Endothelial cell of umbilical vein (primary cell): Measurements from ENCODE around the gene UST. TPM values are rescaled to one million over a fixed set of nuclear protein-coding genes. Genes with fewer than 3 reads are reported as not detected.

Experiments used
- BruUV-seq: library from RNA; stranded (reverse); fragments of 400-500 nt; replicated peaks from 2 replicates; lab custom pipeline; 2021; lab: Mats Ljungman, UMichigan
- CTCF ChIA-PET: fragments of 300-600, 350-600 bp; sonication (Branson Sonifier 250); formaldehyde crosslinking; loops from one replicate; lab custom pipeline; 2021; ENCODE audit warnings: antibody characterized with exemption, inconsistent platforms; lab: Charles Lee
- POLR2A ChIA-PET: fragments of 300-600, 350-600 bp; sonication (Branson Sonifier 250); formaldehyde crosslinking; loops from one replicate; lab custom pipeline; 2021; ENCODE audit warnings: antibody characterized with exemption, inconsistent platforms; lab: Charles Lee
- DNase-seq: peaks from one replicate; pipeline ENCODE4 v3.0.0-alpha.2; 2011; ENCODE audit warnings: low read depth, low spot score
- FAIRE-seq: peaks from 2 replicates; lab custom pipeline; 2011; peaks lifted over from hg19 to GRCh38; lab: Jason Lieb, UNC
- H2AFZ ChIP-seq: 2 replicates; pipeline ENCODE4 v1.6.0; 2012; ENCODE audit warnings: low read depth, low read length, control low read depth, inconsistent platforms
- H3K27ac ChIP-seq: 2 replicates; pipeline ENCODE4 v1.5.1; 2011; ENCODE audit warnings: low read depth, mild to moderate bottlenecking, control low read depth, low read length, moderate library complexity; ENCODE audit not compliant: insufficient read depth
- H3K27me3 ChIP-seq, 2 experiments: 2 replicates each; pipeline versions ENCODE4 v1.6.0 to v1.6.1; 2011; ENCODE audit warnings: low read length in 2 of 2, mixed read lengths in 1 of 2; ENCODE audit not compliant: control insufficient read depth in 2 of 2, insufficient read depth in 2 of 2
- H3K36me3 ChIP-seq, 2 experiments: 2 replicates in 1 of 2; 3 replicates in 1 of 2; pipeline ENCODE4 v1.5.1; 2011; ENCODE audit warnings: low read length in 2 of 2, mild to moderate bottlenecking in 1 of 2, moderate library complexity in 1 of 2; ENCODE audit not compliant: control insufficient read depth in 2 of 2, insufficient read depth in 2 of 2; ENCODE audit errors: extremely low read depth in 1 of 2
- H3K4me1 ChIP-seq: 3 replicates; pipeline ENCODE4 v1.5.1; 2011; ENCODE audit warnings: mild to moderate bottlenecking, low read length; ENCODE audit not compliant: control insufficient read depth, insufficient read depth; ENCODE audit errors: extremely low read depth
- H3K4me2 ChIP-seq: 2 replicates; pipeline ENCODE4 v1.6.1; 2011; ENCODE audit warnings: low read length, control low read depth, mixed read lengths; ENCODE audit not compliant: insufficient read depth
- H3K4me3 ChIP-seq, 3 experiments: fragments of 200-600 bp in 1 of 3; sonication (generic), shearing (Covaris generic) in 1 of 3; replicated peaks in 1 of 3; 2 replicates each; pipeline ENCODE4 v1.5.1; 2011 to 2016; ENCODE audit warnings: control low read depth in 3 of 3, low read length in 3 of 3, mild to moderate bottlenecking in 2 of 3, inconsistent platforms in 1 of 3, low read depth in 1 of 3, moderate library complexity in 1 of 3; ENCODE audit not compliant: insufficient read depth in 1 of 3
- H3K79me2 ChIP-seq: 2 replicates; pipeline ENCODE4 v1.6.0; 2012; ENCODE audit warnings: low read length, inconsistent platforms; ENCODE audit not compliant: control insufficient read depth, insufficient read depth
- H3K9ac ChIP-seq: replicated peaks from 2 replicates; pipeline ENCODE3; 2011; ENCODE audit warnings: low read length, control low read depth; ENCODE audit not compliant: insufficient read depth; ENCODE audit errors: extremely low read depth
- H3K9me1 ChIP-seq: replicated peaks from 3 replicates; pipeline ENCODE4 v1.6.0; 2011; ENCODE audit warnings: mild to moderate bottlenecking, low read length; ENCODE audit not compliant: control insufficient read depth, insufficient read depth; ENCODE audit errors: extremely low read depth
- H3K9me3 ChIP-seq: replicated peaks from 2 replicates; pipeline ENCODE4 v1.5.1; 2012; ENCODE audit warnings: low read length, inconsistent platforms; ENCODE audit not compliant: control insufficient read depth, insufficient read depth
- H4K20me1 ChIP-seq: replicated peaks from 2 replicates; pipeline ENCODE3; 2011; ENCODE audit warnings: mild to moderate bottlenecking, low read length; ENCODE audit not compliant: control insufficient read depth, insufficient read depth; ENCODE audit errors: extremely low read depth
- EZH2 ChIP-seq: IDR thresholded peaks from 2 replicates; pipeline ENCODE4 v1.6.1; 2012; ENCODE audit warnings: borderline replicate concordance, low read depth, mild to moderate bottlenecking, moderate library complexity, low read length, inconsistent platforms; ENCODE audit not compliant: severe bottlenecking
- FOS ChIP-seq: IDR thresholded peaks from 2 replicates; pipeline ENCODE4 v1.6.1; 2011; ENCODE audit warnings: mild to moderate bottlenecking, low read length, moderate library complexity, borderline replicate concordance; ENCODE audit not compliant: insufficient read depth
- MYC ChIP-seq: IDR thresholded peaks from one replicate; pipeline ENCODE4 v1.6.1; 2011; ENCODE audit warnings: mild to moderate bottlenecking, low read depth, low read length
- POLR2A ChIP-seq: IDR thresholded peaks from 2 replicates; pipeline ENCODE4 v1.6.1; 2012; ENCODE audit warnings: low read depth, mild to moderate bottlenecking, control low read depth, low read length
- POLR2AphosphoS5 ChIP-seq: IDR thresholded peaks from 2 replicates; pipeline ENCODE4 v1.6.1; 2012; ENCODE audit warnings: low read depth, mild to moderate bottlenecking, control low read depth, low read length, moderate library complexity; ENCODE audit not compliant: insufficient read depth
- dilution Hi-C: fragments of 300-500 bp; cut with MboI; formaldehyde crosslinking; loops from one replicate; pipeline ENCODE4 v1.15.0; 2019; ENCODE audit warnings: low sequenced_read_pairs; ENCODE audit not compliant: extremely low pct_ligation_motif_present
- intact Hi-C: fragments of 100-400 bp; cut with micrococcal nuclease; formaldehyde crosslinking; loops from one replicate; pipeline ENCODE4 v1.10.0; 2022
- polyA plus RNA-seq, 4 experiments: library from polyadenylated mRNA; depleted of rRNA in 3 of 4; stranded (reverse) in 3 of 4; unstranded in 1 of 4; fragments of >200 nt; gene quantifications; 2 replicates each; pipeline versions ENCODE4 v1.2.1 to v1.2.3, GENCODE V29; 2011 to 2012; ENCODE audit warnings: missing spikeins in 1 of 4
- total RNA-seq: library from RNA; stranded (reverse); gene quantifications from 2 replicates; pipeline ENCODE4 v1.2.3, GENCODE V29; 2021
- TF ChIP-seq, protein P1 (sequence below): IDR thresholded peaks from 2 replicates; pipeline ENCODE4 v1.6.1; 2011; ENCODE audit not compliant: insufficient read depth, insufficient read length
- TF ChIP-seq, protein P2 (sequence below), 2 donors: IDR thresholded peaks; 1 replicate in 1 of 2; 2 replicates in 1 of 2; pipeline ENCODE4 v1.5.1; 2011; ENCODE audit warnings: low read length in 2 of 2, mild to moderate bottlenecking in 2 of 2, moderate library complexity in 2 of 2, control low read depth in 1 of 2, inconsistent platforms in 1 of 2, low read depth in 1 of 2; ENCODE audit not compliant: insufficient read depth in 1 of 2; ENCODE audit errors: extremely low read depth in 1 of 2

UST gene
- total and polyA plus RNA-seq, 2 donors (not counting 3 experiments of a cell fraction or from before 2014, with no cell fraction given): 0.26 to 0.84 TPM

DNA sequence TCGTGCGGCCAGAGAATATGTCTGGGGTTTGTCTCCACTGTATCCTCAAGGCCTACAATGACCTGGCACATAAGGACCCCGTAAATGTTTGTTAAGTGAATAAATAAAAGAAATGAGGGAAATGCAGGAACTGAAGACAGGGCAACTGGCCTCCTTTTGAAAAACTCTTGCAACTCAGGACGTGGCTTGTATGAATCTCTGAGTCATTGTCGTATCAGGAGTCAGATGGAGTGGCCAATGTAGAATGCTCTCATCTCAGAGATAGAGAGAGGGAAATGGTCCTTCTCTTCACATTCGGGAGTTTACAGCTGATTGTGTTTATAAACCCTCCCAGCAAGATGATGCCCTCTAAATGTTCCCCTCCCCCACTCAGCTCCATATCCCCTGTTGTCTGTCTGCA is 57.1 kb downstream of the UST start:
- Histone ChIP-seq H3K9me3 (no peaks in the 10 kb centered on the region), H2AFZ (no peak overlapping the region), H3K4me1 (no peaks in the 10 kb centered on the region), H3K9ac (no peak overlapping the region), H3K4me3 (no peak overlapping the region), H3K79me2 (no peaks in the 10 kb centered on the region), H3K9me1 (no peaks in the 10 kb centered on the region), H3K36me3 (no peaks in the 10 kb centered on the region), H3K27me3 (peaks cover 0 to 2% of the 10 kb centered on the region in 2 experiments), H3K4me2 (no peak overlapping the region), H3K27ac (no peak overlapping the region), H4K20me1 (no peaks in the 10 kb centered on the region)
- dilution Hi-C loops: no loop called here
- TF ChIP-seq EZH2 (no peak), POLR2AphosphoS5 (no peak), FOS (no peak), MYC (no peak), POLR2A (no peak)
- TF ChIP-seq, protein P1, sequence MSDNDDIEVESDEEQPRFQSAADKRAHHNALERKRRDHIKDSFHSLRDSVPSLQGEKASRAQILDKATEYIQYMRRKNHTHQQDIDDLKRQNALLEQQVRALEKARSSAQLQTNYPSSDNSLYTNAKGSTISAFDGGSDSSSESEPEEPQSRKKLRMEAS: no peak
- TF ChIP-seq, protein P2, sequence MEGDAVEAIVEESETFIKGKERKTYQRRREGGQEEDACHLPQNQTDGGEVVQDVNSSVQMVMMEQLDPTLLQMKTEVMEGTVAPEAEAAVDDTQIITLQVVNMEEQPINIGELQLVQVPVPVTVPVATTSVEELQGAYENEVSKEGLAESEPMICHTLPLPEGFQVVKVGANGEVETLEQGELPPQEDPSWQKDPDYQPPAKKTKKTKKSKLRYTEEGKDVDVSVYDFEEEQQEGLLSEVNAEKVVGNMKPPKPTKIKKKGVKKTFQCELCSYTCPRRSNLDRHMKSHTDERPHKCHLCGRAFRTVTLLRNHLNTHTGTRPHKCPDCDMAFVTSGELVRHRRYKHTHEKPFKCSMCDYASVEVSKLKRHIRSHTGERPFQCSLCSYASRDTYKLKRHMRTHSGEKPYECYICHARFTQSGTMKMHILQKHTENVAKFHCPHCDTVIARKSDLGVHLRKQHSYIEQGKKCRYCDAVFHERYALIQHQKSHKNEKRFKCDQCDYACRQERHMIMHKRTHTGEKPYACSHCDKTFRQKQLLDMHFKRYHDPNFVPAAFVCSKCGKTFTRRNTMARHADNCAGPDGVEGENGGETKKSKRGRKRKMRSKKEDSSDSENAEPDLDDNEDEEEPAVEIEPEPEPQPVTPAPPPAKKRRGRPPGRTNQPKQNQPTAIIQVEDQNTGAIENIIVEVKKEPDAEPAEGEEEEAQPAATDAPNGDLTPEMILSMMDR (IDR thresholded peaks at IDR 0.05; ENCODE audit: extremely low read depth in 1 of 2, insufficient read depth in 1 of 2, low read depth in 1 of 2, low read length in 2 of 2): no peak
- intact Hi-C loops: no loop called here
- no TSS peak for BruUV-seq
- no peak for FAIRE-seq
- DNase-seq: no peak
- ChIA-PET CTCF (no interaction called here), POLR2A (no interaction called here)
